AG08396 (cell line): ENCODE results near the gene SEMA4C.
"Not testable (repeated sequence)": the region's sequence is repeated elsewhere in the genome, so short reads cannot be mapped to it uniquely, and the experiment has no call there.

Experiments used
- DNase-seq: peaks from one replicate; pipeline ENCODE4 v3.0.0; 2012; ENCODE audit warnings: low spot score, mixed read lengths

Gene SEMA4C

DNA sequence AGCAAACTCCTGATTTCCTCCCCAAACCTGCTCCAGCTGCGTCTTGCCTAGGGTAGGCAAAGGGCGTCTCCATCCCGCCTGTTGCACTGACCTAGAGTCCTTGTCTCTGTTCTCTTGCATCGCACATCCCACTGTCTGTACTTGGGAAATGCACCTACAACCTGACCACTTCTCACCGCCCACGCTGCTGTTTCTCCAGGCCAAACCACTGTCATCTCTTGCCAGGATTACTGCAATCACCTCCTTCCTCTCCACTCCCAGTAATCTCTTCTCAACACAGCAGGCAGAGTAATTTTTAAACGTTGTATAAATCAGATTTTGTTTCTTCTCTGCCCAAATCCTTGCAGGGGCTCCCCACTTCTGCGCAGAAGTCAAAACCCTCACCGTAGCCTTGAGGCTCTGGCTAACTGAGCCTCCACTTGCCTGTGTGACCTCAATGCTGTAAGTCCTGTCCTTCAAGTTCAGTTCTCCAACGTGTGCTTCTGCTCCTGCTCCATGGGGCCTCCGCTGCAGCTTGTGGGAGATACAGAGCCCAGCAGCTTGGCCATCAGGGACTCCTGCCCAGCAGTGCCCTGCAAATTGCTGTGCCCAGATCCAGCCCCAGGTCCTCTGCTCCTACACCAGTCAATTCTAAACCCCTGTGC lies 27.7 kb upstream of the SEMA4C start:
- no peak for DNase-seq

DNA sequence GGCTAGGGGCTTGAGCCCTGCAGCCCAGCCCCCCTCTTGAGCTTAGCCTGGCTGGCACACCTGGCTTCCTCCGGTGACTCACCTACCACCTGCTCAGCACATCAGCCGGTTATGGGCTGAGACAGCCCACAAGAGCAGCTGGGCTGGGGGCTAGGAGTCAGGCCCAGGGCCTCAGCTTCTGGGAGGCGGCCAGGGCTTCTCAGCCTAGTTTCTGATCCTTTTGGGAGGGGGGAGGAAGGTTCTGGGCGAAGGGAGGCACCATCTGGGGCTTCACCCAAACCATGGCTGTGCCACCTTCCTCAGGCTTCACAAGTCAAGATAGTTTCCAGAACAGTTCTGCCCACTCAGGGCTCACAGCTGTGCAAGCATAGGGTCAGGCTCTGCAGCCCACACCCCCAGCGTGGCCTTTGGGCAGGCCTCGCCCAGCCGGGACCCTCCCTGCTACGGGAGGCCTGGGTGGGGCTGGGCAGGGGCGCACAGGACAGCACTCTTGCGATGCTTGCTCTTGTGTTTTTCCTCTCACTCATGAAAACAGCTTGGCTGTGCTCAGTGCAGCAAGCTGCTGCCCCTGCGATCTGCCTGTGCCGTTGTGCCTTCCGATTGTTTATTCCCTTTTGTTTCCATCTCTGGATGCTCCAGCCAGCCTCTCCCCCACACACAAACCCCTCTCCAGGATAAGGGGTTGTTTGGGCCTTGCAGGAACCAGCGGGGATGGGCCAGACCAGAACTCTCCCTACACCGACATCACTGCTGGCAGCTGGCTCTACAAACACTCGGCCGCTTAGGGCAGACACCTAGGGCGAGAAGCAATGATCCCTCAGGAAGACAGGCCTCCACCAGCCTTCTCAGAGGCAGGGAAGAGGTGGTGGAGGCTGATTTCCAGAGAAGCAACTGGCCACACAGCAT lies 26.1 kb upstream of the SEMA4C start:
- DNase-seq = no peak

DNA sequence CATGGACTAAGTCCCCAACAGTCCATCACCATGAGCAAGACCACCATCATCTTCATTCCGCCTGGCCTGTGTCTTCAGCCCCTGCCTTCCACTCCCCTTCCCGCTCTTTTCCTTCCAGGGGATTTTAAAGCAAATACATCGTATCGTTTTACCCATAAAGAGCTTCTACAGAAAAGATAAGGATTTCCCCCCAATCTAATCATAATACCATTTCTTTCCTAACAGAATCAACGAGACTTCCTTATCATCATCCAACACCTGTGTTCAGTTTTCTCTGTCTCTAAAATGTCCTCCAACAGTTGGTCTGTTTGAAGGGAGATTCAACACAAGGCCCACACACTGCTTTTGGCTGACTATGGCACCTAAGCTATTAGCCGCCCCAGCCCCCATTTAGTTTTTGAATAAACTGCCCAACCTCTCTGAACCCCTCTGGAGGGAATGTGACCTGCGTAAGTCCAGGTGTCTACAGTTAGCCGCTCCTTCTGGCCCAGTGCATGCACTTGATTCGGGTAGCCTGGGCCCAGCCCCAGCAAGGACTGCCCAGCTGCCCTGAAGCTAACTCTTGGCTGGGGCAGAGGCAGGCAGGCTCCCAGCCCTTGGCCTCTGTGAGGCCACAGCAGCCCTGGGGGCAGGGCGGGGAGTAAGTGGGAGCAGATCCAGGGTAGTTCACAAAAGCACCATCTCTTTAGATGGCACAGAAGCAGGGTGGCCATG lies 25.3 kb upstream of the SEMA4C start:
- no peak for DNase-seq

DNA sequence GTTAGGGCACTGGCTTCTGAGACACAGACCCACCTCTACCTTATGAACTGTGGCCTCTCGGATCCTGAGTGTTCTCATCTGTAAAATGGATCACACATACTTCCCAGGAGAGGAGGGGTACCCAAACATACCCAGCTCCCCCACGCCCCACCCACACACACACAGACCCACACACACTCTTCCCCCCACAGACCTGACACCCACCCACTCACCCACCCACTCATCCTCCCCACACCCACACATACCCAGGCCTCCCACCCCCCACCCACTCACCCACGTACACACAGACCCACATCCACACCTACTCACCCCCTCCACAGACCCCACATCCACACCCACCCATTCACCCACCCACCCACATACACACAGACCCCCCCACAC lies 24.3 kb upstream of the SEMA4C start:
- DNase-seq = no peak

DNA sequence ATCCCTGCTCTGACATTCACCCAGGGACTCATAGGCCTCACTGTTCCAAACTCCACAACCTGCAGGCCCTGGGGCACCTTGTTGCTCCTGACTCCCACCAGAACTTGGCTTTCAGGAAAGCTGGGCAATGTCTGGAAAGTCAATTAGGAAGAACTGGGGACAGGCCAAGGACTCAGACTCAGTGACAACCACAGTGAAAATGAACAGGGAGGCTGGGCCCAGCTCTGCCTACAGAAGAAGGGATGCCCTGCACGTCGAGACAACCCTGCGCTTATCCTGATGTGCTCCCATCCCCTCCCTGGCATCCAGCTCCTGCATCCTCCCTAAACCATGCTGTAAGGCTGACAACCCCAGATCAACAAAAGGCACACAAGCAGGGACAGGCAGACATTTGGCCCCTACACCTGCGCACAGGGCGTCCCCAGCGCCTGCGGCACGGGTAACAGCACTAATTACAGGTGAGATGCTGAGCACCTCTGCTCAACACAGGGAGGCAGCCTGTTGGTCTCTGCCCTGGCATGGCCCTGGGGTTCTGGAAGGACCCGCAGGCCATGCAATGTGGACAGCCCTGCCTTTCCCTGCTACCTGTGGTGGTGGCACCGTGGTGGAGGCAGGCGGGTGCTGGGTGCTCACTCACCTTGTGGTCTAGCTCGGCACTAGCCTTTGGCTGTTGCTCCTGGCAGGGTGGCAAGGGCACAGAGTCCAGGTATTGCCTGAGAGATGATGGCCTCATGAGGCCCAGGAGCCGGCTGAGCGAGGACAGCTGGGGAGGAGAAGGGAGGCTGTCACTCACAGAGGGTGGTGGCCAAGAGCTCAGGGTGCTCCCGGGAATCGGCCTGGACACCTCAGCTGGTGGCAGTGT lies 23.6 kb upstream of the SEMA4C start:
- no peak for DNase-seq

DNA sequence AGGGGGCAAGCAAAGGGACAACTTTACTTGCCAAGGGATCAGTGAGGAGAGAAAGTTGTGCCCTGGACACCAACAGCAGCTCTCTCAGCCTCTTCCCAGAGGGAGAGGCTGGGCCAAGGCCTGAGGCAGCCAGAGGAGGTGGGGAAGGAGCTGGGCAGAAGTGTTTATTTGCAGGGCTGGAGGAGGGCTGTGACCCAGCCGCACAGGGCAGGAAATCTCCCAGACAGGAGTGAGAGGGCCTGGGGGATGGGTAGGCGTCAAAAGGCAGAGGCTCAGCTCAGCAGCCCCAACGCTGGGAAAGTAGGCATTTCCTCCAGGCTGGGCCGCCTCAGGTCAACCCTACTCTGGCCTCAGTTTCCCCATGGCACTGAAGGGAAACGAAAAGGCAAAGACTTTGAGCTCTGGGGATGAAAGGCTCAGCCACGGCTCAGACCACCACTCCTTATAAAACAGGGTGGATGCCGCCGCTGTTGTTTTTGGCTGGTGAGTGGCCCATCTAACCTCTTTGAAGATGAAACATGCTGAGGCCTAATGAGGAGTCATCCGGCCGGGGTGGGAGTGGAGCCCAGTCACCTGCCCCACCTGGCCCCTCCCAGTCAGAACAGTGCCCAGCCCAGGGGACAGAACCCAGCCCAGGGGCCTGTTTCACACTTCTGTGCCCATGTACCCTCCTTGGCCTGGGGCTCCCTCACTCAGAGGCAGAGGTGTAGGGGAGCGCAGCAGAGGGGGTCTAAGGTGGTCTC lies 21.9 kb upstream of the SEMA4C start:
- DNase-seq = peak; percentile 64

DNA sequence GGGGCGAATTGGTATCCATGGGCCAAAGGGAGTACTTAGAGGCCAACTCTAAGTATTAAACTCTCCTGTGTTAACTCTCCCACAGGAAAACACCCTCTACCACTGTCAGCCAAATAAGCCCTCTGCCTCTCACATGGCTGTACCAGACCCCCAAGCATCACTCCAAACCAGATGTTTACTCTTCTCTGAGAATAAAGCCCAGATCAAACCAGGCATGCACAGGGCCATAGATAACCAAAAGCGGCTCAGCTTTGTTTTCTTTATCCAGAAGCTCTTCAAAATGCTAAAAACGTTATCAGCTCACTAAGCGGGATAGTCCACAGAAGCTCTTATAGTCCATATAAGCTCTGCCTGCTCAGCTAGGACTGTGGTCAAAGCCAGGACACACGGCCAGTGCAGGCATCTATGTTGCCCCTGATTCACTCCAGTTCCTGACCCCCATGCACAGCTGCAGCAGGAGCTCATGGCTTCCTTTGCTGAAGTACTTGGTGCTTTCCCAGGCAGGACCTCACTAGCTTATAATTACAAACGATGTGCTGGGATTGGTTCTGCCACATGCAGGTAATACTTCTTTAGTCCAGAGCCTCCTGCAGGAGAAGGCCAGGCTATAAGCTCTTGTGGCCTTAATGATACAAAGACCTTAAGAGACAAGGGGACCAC lies 21.0 kb upstream of the SEMA4C start:
- DNase-seq = no peak

DNA sequence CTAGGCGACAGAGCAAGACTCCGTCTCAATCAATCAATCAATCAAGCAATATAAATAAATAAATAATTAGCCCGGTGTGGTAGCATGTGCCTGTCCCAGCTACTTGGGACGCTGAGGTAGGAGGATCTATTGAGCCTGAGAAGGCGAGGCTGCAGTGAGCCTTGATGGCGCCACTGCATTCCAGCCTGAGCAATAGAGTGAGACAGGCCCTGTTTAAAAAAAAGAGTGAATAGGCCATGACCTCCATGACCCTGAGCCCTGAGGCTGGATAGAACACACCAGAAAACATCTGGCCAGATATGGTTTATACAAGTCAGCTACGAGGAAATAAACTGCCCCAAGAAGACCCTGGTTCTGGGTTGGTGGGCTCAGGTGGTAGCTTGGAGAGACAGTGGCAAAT lies 20.4 kb upstream of the SEMA4C start:
- no peak for DNase-seq

DNA sequence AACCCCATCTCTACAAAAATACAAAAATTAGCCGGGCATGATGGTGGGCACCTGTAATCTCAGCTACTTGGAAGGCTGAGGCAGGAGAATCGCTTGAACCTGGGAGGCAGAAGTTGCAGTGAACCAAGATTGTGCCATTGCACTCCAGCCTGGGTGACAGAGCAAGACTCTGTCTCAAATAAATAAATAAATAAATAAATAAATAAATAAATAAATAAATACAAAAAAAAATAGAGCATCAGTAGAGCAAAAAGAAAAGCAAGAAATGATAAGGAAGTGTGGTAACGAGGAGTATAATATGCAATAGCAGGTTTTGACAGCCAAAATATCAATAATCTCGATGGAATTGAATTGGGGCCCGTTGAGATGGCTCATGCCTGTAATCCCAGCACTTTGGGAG lies 19.6 kb upstream of the SEMA4C start:
- DNase-seq = not testable (repeated sequence)

DNA sequence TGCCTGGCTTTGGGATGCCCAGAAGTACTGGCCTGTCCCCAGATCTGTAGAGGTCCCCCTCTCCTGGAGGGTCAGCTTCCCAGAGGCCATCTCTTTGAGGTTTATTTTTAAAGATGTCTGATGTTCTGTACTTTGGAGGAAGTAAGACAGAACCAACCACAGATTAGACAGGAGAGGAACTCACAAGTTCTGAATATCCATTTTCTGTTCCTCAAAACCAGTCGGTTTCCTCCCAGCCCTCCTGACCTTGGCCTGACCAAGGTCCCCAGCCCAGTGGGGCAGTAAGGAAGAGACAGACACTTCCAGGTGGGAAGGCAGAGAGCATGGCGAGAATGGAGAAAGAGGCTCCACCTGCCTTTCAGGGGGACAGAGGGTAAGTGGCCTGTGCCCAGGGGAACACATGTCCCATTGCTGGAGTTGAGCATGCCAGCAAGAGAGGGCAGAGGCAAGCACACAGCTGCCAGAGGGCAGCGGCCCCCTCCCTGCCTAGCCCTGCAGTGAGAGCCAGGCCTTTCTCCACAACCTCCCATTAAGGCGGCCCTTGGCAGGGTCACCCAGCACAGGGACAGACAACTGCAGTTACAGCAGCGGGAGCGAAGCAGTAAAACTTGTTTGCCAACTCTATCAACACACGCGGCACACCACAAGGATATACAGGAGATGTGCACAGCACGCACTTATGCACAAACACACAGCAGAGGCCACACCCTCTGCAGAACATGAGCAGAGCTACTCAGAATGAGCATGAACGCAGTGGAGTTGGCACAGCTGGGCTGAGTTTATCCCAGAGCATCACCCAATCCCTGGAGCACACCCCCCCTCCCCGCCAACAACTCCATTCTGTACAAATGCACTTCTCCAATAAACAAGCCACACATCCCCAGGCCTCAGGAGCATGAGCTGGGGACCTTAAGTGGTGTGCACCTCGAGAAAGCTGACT lies 18.5 kb upstream of the SEMA4C start:
- DNase-seq = peak; percentile 37

DNA sequence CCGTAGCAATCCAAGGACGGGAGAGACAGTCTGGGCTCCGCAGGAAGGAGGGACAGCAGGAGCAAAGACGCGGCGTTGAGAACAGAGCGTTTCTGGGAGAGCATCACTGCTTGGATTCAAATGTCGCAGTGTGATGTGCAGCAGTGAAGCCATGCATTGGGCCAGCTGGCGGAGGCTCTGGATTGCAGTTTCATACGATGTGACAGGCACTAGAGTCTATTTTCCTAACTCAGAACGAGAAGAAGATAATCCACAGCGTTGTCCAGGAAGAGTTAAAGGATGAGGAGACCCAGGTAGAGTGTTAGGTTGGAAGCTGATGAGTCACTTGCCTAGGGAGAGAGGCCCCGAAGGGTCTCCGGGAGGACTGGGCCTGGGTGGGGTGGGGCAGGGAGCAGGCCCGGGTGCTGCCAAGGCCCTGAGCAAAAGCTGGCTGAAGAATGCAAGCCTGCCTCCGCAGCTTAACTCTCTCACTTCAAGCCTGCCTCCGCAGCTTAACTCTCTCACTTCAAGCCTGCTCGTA lies 17.7 kb upstream of the SEMA4C start:
- no peak for DNase-seq

DNA sequence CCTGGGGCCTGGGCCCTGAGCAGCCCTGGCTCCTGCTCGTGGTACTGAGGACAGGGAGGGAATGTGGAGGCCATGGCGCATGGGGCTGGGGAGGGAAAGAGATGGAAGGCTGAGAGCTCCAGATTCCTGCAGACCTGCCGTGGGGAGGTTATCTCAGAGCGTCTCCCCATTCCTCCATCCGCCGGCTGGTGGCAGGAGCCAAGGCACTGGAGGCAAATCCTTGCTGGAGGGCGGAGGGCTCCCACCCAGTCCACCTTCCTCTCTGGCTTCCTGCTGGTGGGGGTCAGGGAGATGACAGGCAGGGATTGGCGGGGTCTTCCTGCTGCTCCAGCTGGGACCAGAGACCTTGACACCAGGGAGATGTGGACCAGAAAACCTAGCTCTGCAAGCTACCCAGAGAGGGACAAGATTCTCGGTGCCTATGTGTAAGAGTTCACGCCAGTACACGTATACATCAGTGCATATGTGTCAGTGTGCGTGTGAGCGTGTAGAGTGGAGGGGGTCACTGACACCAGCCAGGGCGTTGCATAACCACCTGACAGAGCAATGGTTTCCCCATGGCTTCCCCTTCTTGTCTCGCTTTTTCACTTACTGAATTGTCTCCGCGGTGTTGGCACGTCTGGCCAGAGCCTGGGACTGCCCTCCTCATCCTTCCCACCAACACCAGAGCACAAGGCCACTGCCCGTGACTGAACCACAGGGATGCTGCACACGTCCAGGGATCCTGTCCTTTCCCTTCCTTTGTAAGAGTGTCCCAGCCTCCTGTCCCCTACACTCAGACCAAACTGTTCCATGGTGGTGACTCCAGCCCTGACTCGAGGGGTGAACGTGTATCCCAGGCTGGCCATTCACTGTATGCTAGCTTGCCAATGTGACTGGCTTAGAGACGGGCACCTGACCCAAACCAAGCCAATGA lies 15.8 kb upstream of the SEMA4C start:
- no peak for DNase-seq

DNA sequence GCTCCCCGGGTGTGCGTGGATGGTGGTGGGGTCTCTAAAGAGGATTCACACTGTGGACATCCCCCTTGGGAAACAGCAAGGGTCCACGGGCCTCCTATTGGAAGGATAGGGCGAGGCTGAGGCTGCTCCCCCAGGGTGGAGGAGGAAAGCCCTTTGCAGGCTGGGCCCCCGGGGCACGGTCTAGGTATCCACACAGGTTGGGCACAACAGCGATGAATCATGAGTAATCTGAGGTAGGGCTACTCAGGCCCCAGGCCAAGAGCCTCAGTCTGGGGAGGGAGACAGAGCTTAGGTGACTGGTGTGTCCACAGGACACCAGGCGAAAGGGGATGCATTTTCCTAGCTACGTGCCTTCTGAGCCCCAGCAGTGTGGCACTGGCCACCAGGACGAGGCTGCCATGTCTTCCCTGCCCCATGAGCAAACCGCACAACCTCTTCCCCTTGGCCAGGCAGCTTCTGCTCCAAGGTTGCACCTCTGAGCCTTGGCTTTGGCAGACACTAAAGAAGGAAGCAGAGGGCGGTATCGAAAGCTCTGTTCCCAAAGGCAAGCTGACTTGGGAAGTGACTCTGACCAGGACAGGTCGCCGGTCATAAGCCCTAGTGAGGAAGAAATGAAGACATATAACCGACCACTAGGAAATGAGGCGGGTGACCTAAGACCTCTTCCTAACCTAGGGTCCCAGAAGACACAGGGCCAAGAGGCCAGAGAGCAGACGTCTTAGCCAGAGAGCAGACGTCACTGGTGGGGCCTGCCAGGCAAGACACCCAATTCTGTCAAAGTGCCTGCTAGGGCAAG lies 14.6 kb upstream of the SEMA4C start:
- DNase-seq = no peak

DNA sequence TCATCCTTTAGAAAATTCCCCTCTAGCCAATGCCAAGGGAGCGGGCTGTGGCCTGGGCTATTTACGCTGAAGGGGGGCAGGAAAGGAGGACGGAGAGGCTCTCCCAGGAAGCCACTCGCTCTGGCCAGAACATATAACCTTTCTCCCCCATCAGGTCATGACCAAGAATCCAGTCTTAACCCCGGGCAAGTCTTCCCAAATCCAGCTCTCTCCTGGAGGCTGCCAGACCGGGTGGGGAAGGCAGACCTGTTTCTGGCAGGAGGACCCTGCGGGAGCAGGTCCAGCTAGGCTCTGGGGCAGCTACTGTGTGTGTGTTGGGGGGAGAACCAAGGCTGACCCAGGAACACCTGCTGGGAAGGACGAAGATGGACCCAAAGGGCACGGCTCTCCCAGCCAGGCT lies 13.4 kb upstream of the SEMA4C start:
- no peak for DNase-seq

DNA sequence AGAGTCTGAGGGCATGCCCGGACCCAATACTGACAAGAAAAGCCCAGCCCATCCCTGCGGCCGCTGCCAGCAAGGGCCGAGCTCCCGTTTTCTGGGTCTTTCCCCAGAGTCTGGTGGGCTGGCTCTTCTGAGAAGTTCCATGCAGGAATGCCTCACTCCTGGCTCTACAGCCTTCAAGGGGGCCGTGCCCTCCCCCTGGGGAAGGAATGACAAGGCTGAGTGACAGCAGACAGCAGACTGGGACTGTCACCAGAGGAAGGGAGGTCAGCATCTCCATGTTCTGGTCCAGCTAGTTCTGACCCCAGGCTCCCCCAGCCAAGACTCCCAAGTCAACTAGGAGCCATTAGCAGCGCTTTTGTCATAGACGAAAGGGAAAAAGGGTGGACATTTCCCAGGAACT lies 13.0 kb upstream of the SEMA4C start:
- no peak for DNase-seq

DNA sequence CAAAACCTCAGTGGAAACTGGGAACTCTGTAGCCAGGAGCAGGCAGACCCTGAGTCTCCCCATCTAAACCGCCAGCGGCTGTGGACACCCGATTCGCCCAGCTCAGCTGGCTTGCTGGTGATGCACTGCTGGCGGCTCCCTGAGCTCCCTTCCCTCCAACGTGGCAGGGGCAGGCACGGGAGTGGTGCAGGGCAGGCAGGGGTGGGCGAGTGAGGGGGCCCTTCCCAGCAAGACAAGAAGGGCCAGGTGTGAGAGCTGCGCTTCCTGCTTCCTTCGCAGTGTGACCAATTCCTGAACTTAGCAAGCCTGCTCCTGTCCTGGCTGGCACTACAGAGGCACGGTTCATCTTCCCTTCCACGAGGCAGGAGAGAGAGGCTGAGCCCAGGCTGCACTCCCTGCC lies 12.3 kb upstream of the SEMA4C start:
- DNase-seq = no peak
